Fibroblast of skin of back (primary cell): ENCODE results near the gene MICALL2.
A peak's percentile ranks its signal among the peaks of the same experiment; 100 is the strongest.

Experiments used
- DNase-seq: peaks from one replicate; pipeline ENCODE4 v3.0.0-alpha.2; 2013

MICALL2 gene

GRCh38 chr7:1493129-1493528 lies 33.9 kb upstream of the MICALL2 start:
- no peak for DNase-seq

GRCh38 chr7:1492640-1493039 lies 33.4 kb upstream of the MICALL2 start:
- DNase-seq = no peak

GRCh38 chr7:1492221-1492620 lies 33.0 kb upstream of the MICALL2 start:
- DNase-seq = no peak

- no peak for DNase-seq
These were observed 31.6 kb upstream of the MICALL2 start for GRCh38 chr7:1490837-1491236.

- DNase-seq = no peak
These were observed 30.1 kb upstream of the MICALL2 start for GRCh38 chr7:1489336-1489735.

- no peak for DNase-seq
These were observed 28.7 kb upstream of the MICALL2 start for GRCh38 chr7:1488016-1488415.

- no peak for DNase-seq
These were observed 28.2 kb upstream of the MICALL2 start for GRCh38 chr7:1487466-1487865.

GRCh38 chr7:1486571-1486970 lies 27.3 kb upstream of the MICALL2 start:
- no peak for DNase-seq

GRCh38 chr7:1485156-1485555 lies 25.9 kb upstream of the MICALL2 start:
- DNase-seq = no peak

GRCh38 chr7:1484569-1484968 lies 25.3 kb upstream of the MICALL2 start:
- DNase-seq = no peak

- DNase-seq = no peak
These were observed 24.6 kb upstream of the MICALL2 start for GRCh38 chr7:1483536-1484505.

- DNase-seq = no peak
These were observed 23.8 kb upstream of the MICALL2 start for GRCh38 chr7:1483079-1483478.

GRCh38 chr7:1481300-1481699 lies 22.0 kb upstream of the MICALL2 start:
- DNase-seq = no peak

GRCh38 chr7:1480670-1481069 lies 21.4 kb upstream of the MICALL2 start:
- no peak for DNase-seq

GRCh38 chr7:1479287-1479686 lies 20.0 kb upstream of the MICALL2 start:
- no peak for DNase-seq

- DNase-seq = no peak
These were observed 19.2 kb upstream of the MICALL2 start for GRCh38 chr7:1478480-1478879.

GRCh38 chr7:1476859-1477258 lies 17.6 kb upstream of the MICALL2 start:
- no peak for DNase-seq

GRCh38 chr7:1475991-1476390 lies 16.7 kb upstream of the MICALL2 start:
- no peak for DNase-seq

GRCh38 chr7:1475393-1475792 lies 16.1 kb upstream of the MICALL2 start:
- DNase-seq = no peak

- DNase-seq = no peak
These were observed 15.5 kb upstream of the MICALL2 start for GRCh38 chr7:1474736-1475135.

GRCh38 chr7:1473864-1474512 lies 14.7 kb upstream of the MICALL2 start:
- peak; percentile 71 for DNase-seq

- no peak for DNase-seq
These were observed 11.6 kb upstream of the MICALL2 start for GRCh38 chr7:1470901-1471300.

GRCh38 chr7:1468643-1469298 lies 9.5 kb upstream of the MICALL2 start:
- DNase-seq = no peak
